ENCODE data around the gene NKG7.

DNA sequence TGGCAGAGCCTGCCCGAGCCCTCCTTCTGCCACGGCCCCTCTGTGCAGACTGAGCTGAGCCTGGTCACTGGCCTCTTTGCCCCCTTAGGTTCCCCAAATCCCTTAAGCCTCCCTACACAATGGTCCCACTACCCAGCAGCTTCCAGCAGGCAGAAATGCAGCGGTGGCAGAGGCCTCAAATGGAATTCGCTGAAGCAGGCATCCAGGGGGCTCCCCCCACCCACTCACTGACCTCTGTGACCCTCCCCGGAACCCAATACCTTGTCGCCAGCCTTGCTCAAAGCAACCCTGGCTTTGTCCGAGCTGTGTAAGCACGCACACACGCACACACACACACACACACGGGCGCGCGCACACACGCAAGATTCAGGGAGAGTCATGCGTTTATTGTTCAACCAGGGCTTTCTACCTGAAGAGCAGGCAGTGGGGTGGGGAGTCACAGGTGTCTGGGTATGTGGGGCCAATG is 15.5 kb upstream of the NKG7 start, which contains the start of gene LIM2:
- TF ChIP-seq, protein P1, sequence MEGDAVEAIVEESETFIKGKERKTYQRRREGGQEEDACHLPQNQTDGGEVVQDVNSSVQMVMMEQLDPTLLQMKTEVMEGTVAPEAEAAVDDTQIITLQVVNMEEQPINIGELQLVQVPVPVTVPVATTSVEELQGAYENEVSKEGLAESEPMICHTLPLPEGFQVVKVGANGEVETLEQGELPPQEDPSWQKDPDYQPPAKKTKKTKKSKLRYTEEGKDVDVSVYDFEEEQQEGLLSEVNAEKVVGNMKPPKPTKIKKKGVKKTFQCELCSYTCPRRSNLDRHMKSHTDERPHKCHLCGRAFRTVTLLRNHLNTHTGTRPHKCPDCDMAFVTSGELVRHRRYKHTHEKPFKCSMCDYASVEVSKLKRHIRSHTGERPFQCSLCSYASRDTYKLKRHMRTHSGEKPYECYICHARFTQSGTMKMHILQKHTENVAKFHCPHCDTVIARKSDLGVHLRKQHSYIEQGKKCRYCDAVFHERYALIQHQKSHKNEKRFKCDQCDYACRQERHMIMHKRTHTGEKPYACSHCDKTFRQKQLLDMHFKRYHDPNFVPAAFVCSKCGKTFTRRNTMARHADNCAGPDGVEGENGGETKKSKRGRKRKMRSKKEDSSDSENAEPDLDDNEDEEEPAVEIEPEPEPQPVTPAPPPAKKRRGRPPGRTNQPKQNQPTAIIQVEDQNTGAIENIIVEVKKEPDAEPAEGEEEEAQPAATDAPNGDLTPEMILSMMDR (IDR thresholded peaks at IDR 0.05) = no peak
- TF ChIP-seq POLR2A (IDR thresholded peaks at IDR 0.05) = no peak

Data from thyroid gland (tissue), 4 donors.